RWPE2 (cell line): ENCODE results near the gene ZDHHC13.

ENCODE experiments used
- ATAC-seq: fragments of 200-7000 bp; cut with Tn5 transposase; 3 replicates; pipeline ENCODE4 v1.9.1; 2021; ENCODE audit warnings: low read depth
- DNase-seq: peaks from one replicate; pipeline ENCODE4 v3.0.0-alpha.2; 2020; ENCODE audit warnings: low spot score
- H3K27ac ChIP-seq: fragments of 450-650 bp; 2 replicates; pipeline ENCODE4 v1.5.1; 2017; ENCODE audit warnings: mild to moderate bottlenecking; ENCODE audit not compliant: poor library complexity, severe bottlenecking
- H3K27me3 ChIP-seq: fragments of 250-450 bp; sonication (Bioruptor Pico); 2 replicates; pipeline ENCODE4 v1.5.1; 2021; ENCODE audit warnings: mild to moderate bottlenecking, moderate library complexity; ENCODE audit not compliant: insufficient read depth, poor library complexity, severe bottlenecking
- H3K36me3 ChIP-seq: fragments of 250-450 bp; sonication (Bioruptor Pico); 2 replicates; pipeline ENCODE4 v1.5.1; 2020; ENCODE audit warnings: low read depth, mild to moderate bottlenecking, moderate library complexity
- H3K4me1 ChIP-seq: fragments of 250-450 bp; sonication (Bioruptor Pico); 2 replicates; pipeline ENCODE4 v1.5.1; 2021; ENCODE audit warnings: mild to moderate bottlenecking, moderate library complexity; ENCODE audit not compliant: insufficient read depth, poor library complexity, severe bottlenecking
- H3K4me3 ChIP-seq: fragments of 250-450 bp; sonication (Bioruptor Pico); 2 replicates; pipeline ENCODE4 v1.5.1; 2021; ENCODE audit warnings: mild to moderate bottlenecking, moderate library complexity; ENCODE audit not compliant: severe bottlenecking
- H3K9me3 ChIP-seq: fragments of 250-450 bp; sonication (Bioruptor Pico); 2 replicates; pipeline ENCODE4 v1.5.1; 2021; ENCODE audit warnings: mild to moderate bottlenecking, moderate library complexity; ENCODE audit not compliant: severe bottlenecking
- TF ChIP-seq, protein P1 (sequence below): fragments of 450-650 bp; IDR thresholded peaks from one replicate; pipeline ENCODE4 v1.5.1; 2017; ENCODE audit warnings: mild to moderate bottlenecking, moderate library complexity; ENCODE audit not compliant: poor library complexity, severe bottlenecking

Gene ZDHHC13

DNA sequence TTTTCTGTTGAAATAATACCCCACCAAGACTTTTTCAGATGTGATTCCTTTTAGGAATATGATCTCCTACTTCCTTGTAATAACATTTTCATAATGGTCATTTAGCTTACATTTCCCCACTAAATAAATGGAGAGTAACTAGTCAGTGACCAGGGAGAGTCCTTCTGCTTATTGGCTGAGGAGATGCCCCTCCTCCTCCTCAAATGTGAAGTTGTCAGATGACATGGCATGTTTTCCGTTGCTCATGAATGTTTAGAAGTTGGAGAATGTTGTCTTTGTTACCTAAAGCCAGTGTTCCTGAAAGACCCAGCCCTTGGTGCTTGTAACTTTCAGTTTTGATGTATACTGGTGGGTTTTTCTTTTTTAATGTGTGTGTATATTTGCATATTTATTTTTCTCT, 46.6 kb downstream of the ZDHHC13 start:
- TF ChIP-seq, protein P1, sequence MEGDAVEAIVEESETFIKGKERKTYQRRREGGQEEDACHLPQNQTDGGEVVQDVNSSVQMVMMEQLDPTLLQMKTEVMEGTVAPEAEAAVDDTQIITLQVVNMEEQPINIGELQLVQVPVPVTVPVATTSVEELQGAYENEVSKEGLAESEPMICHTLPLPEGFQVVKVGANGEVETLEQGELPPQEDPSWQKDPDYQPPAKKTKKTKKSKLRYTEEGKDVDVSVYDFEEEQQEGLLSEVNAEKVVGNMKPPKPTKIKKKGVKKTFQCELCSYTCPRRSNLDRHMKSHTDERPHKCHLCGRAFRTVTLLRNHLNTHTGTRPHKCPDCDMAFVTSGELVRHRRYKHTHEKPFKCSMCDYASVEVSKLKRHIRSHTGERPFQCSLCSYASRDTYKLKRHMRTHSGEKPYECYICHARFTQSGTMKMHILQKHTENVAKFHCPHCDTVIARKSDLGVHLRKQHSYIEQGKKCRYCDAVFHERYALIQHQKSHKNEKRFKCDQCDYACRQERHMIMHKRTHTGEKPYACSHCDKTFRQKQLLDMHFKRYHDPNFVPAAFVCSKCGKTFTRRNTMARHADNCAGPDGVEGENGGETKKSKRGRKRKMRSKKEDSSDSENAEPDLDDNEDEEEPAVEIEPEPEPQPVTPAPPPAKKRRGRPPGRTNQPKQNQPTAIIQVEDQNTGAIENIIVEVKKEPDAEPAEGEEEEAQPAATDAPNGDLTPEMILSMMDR, result no peak
- Histone ChIP-seq H3K27ac (no peak overlapping the region), H3K36me3 (peaks cover 88% of the 10 kb centered on the region), H3K27me3 (no peaks in the 10 kb centered on the region), H3K4me1 (no peaks in the 10 kb centered on the region), H3K9me3 (no peaks in the 10 kb centered on the region), H3K4me3 (no peak overlapping the region)
- DNase-seq, result no peak
- no peak for ATAC-seq

DNA sequence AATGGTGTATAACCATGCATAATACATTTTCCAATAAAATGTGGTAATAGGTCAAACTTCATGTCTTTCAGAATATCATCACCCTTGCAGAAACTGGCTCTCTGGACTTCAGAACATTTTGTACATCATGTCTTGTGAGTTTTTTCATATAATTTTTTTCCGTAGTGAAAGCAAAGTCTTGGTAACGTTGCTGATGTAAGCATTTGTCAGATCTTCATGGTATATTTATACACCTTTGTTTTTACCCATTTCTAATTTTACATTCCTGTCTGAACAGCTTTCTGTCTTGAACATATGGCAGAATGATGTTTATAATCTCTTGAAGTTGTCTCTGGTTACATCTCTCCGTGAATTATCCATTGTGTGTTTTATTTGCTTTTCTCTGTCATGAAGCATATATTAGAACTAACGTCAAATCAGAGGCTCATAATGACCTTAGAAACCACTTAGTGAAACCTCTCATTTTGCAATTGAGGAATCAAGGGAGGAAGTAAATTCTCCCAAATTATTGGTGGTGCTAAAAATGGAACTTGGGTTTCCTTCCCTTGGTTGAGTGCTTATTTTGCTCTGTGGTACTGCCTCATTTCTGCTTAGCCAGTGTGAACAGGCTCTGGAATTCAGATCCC, 47.4 kb downstream of the ZDHHC13 start:
- Histone ChIP-seq H3K4me3 (no peak overlapping the region), H3K27me3 (no peaks in the 10 kb centered on the region), H3K9me3 (no peaks in the 10 kb centered on the region), H3K27ac (no peak overlapping the region), H3K36me3 (peaks cover 88% of the 10 kb centered on the region), H3K4me1 (no peaks in the 10 kb centered on the region)
- ATAC-seq (no peak), DNase-seq (no peak)
- TF ChIP-seq, protein P1, result no peak

DNA sequence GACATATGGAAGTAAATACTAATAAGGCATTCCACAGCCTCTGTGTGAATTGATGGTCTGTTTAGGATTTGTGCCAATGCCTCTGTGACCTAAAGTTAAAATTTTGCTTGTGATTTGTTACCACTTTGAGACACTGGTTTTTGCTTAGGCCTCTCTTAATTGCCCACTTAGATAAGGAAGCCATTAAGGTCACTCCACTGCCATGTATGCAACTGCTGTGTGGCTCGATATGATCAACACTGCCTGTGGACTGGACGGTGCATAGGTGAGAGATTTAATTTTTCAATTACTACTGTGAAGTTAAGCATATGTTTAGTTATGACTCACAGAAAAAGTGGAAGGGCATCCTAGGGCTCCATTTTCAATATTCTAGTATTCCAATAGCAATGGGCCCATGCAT, 47.9 kb downstream of the ZDHHC13 start:
- Histone ChIP-seq H3K27ac (no peak overlapping the region), H3K4me3 (no peak overlapping the region), H3K36me3 (peaks cover 88% of the 10 kb centered on the region), H3K4me1 (no peaks in the 10 kb centered on the region), H3K9me3 (no peaks in the 10 kb centered on the region), H3K27me3 (no peaks in the 10 kb centered on the region)
- TF ChIP-seq, protein P1, result no peak
- ATAC-seq (no peak), DNase-seq (no peak)

DNA sequence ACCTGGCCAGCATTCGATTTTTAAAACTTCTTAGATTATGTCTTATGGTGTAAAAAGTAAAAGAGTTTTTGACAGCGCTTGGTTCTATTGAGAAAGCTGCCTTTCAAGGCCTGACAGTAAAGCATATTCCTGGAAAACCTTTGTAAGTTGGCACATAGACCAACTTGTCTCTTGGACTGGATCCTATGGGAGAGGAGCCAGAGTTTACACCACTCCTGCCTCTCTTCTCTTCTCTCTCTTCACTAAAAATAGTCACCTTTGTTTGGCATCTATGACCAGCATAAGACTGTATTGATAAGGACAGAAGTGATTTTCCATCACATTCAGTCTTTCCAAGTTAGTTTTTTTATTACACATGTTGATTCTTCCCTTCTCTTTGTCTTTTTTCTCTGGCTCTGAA, 51.1 kb downstream of the ZDHHC13 start:
- no peaks in the 10 kb centered on the region for H3K27me3 ChIP-seq
- DNase-seq (no peak), ATAC-seq (no peak)
- H3K4me1 ChIP-seq, result no peaks in the 10 kb centered on the region
- H3K4me3 ChIP-seq, result no peak overlapping the region
- TF ChIP-seq, protein P1, result no peak
- H3K36me3 ChIP-seq, result peaks cover 99% of the 10 kb centered on the region
- no peaks in the 10 kb centered on the region for H3K9me3 ChIP-seq
- H3K27ac ChIP-seq, result no peak overlapping the region

DNA sequence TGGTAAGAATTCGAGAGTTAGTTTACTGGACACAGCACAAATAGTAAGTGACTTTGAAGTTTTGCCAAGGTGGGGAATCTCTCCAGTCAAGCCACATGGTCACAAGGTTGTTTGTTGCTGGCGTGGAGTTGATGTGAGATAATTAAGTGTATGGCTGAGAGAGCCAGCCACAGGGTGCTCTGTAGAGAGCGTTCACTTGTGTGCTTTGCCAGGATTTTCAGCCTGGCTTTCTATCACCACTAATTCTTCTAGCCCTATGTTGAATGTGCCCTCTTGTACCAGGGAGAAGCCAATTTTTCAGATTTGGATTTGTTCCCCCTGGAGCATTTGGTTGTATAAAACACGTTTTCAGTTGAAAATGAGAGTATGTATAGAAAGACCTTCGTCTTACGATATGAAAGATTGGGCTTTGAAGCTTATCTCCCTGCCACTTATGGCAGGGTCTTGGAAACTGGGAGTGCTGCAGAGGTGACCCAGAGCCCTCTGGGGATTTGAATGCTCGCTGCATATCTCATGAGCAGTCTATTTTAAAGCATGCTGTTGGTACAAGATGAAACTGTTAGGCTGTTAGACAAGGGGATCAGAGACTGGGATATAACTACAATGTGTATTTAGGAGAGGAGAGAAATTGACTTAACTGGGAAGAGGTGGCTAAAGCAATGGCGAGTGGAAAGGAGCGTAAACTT, 56.2 kb downstream of the ZDHHC13 start:
- no peak for ATAC-seq
- H3K27ac ChIP-seq, result no peak overlapping the region
- H3K4me3 ChIP-seq, result no peak overlapping the region
- TF ChIP-seq, protein P1, result no peak
- H3K36me3 ChIP-seq, result peaks cover 77% of the 10 kb centered on the region
- H3K27me3 ChIP-seq, result no peaks in the 10 kb centered on the region
- no peaks in the 10 kb centered on the region for H3K9me3 ChIP-seq
- H3K4me1 ChIP-seq, result no peaks in the 10 kb centered on the region
- DNase-seq, result no peak
